ENCODE results near the gene DNASE1L2.

DNA sequence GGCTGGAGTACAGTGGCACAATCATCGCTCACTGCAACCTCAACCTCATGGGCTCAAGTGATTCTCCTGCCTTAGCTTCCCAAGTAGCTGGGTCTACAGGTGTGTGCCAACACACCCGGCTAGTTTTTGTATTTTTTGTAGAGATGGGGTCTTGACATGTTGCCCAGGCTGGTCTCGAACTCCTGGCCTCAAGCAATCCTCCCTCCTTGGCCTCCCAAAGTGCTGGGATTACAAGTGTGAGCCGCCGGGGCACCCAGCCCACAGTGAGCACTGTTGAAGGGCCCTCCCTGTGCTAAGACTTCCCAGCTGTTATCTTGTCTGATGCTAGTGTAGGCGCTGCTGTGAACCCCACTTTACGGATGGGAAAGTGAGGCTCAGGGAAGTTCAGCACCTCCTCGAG lies 47.8 kb upstream of the DNASE1L2 start:
- TF ChIP-seq POLR2A (IDR thresholded peaks at IDR 0.05; ENCODE audit: low read depth, low read length): no peak
- TF ChIP-seq CTCF (conservative IDR thresholded peaks at IDR 0.05; ENCODE audit: low read depth, low read length): no peak
- TF ChIP-seq FOS (IDR thresholded peaks at IDR 0.05; ENCODE audit: low read depth, low read length): no peak
- TF ChIP-seq MAFK (IDR thresholded peaks at IDR 0.05; ENCODE audit: low read depth, low read length): no peak
- TF ChIP-seq MAZ (IDR thresholded peaks at IDR 0.05; ENCODE audit: borderline replicate concordance, low read depth, low read length): no peak
- no peak for TF ChIP-seq RAD21 (IDR thresholded peaks at IDR 0.05; ENCODE audit: low read length)
- TF ChIP-seq CEBPB (IDR thresholded peaks at IDR 0.05; ENCODE audit: low read depth, low read length): no peak
- TF ChIP-seq RFX5 (IDR thresholded peaks at IDR 0.05; ENCODE audit: low read depth, low read length): no peak
- TF ChIP-seq, protein P1, sequence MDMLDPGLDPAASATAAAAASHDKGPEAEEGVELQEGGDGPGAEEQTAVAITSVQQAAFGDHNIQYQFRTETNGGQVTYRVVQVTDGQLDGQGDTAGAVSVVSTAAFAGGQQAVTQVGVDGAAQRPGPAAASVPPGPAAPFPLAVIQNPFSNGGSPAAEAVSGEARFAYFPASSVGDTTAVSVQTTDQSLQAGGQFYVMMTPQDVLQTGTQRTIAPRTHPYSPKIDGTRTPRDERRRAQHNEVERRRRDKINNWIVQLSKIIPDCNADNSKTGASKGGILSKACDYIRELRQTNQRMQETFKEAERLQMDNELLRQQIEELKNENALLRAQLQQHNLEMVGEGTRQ (IDR thresholded peaks at IDR 0.05; ENCODE audit: low read depth, low read length): no peak
- no peak for TF ChIP-seq MXI1 (IDR thresholded peaks at IDR 0.05; ENCODE audit: borderline replicate concordance, low read depth, low read length)
- no peak for TF ChIP-seq RCOR1 (IDR thresholded peaks at IDR 0.05; ENCODE audit: insufficient replicate concordance, low read length)
- no peak for TF ChIP-seq CHD1 (IDR thresholded peaks at IDR 0.05; ENCODE audit: low read depth, low read length)
- TF ChIP-seq BHLHE40 (IDR thresholded peaks at IDR 0.05; ENCODE audit: low read depth, low read length): no peak

Data from IMR-90 (cell line).